Measurements from ENCODE around the gene CUL7.

CUL7 gene

GRCh38 chr6:43011207-43011606 lies 42.4 kb downstream of the CUL7 start:
- Histone ChIP-seq H3K36me3 (replicated peaks in 1 of 2; ENCODE audit: control insufficient read depth in 2 of 2, insufficient read depth in 2 of 2, low read length in 2 of 2) (peaks cover 52 to 72% of the 10 kb centered on the region in 2 donors), H3K4me2 (ENCODE audit: insufficient read depth, low read length, poor library complexity, severe bottlenecking) (no peak overlapping the region), H2BK15ac (ENCODE audit: low read length) (no peak overlapping the region), H3K18ac (ENCODE audit: low read length) (no peak overlapping the region), H4K8ac (ENCODE audit: low read depth, low read length) (no peak overlapping the region), H2BK5ac (ENCODE audit: low read length) (peak overlapping the region; percentile 27), H3K27ac (replicated peaks; ENCODE audit: low read length) (no peak overlapping the region), H3K4ac (ENCODE audit: low read length) (no peak overlapping the region), H3K27me3 (ENCODE audit: control insufficient read depth in 3 of 3, insufficient read depth in 3 of 3, low read depth in 1 of 3, low read length in 3 of 3) (no peaks in the 10 kb centered on the region), H3K14ac (ENCODE audit: low read length) (no peak overlapping the region), H3K23ac (ENCODE audit: low read depth, low read length, poor library complexity) (no peak overlapping the region), H2AK5ac (ENCODE audit: low read depth, low read length) (no peak overlapping the region), H2BK12ac (ENCODE audit: low read length) (no peak overlapping the region), H3K9me3 (replicated peaks in 1 of 2; ENCODE audit: control insufficient read depth in 2 of 2, insufficient read depth in 1 of 2, low read depth in 1 of 2, low read length in 2 of 2) (no peaks in the 10 kb centered on the region), H3K4me3 (ENCODE audit: low read length in 2 of 2) (no peak overlapping the region), H3K4me1 (ENCODE audit: control insufficient read depth in 2 of 2, insufficient read depth in 1 of 2, low read depth in 1 of 2, low read length in 2 of 2) (peaks cover 3 to 12% of the 10 kb centered on the region in 2 donors), H3K9ac (ENCODE audit: low read depth, low read length, poor library complexity) (no peak overlapping the region), H4K91ac (ENCODE audit: low read depth, low read length, poor library complexity) (no peak overlapping the region), H2BK120ac (ENCODE audit: low read depth, low read length) (no peak overlapping the region), H3K79me1 (ENCODE audit: low read depth, low read length) (peaks cover 13% of the 10 kb centered on the region), H2AFZ (ENCODE audit: low read length) (no peak overlapping the region)
- WGBS, 2 donors (ENCODE audit: extremely low coverage in 2 of 2, insufficient read length in 2 of 2, insufficient replicate concordance in 1 of 2): no CpG with 5 or more reads among the region's 6 CpGs
- no peak for DNase-seq (ENCODE audit: low spot score)

DNA sequence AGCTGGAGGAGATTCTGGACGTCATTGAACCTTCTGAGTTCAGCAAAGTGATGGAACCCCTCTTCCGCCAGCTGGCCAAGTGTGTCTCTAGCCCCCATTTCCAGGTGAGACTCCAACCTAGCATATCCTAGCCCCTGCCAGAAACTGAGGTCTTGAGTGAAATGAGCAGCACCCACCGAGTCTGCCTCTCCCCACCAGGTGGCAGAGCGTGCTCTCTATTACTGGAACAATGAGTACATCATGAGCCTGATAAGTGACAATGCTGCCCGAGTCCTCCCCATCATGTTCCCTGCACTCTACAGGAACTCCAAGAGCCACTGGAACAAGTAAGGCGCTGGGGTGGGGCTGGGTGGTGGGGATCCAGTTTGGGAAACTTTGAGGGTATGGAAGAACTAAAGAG lies 44.5 kb downstream of the CUL7 start:
- WGBS, 2 donors (ENCODE audit: extremely low coverage in 2 of 2, insufficient read length in 2 of 2, insufficient replicate concordance in 1 of 2): no CpG with 5 or more reads among the region's 6 CpGs
- H3K9ac ChIP-seq (ENCODE audit: low read depth, low read length, poor library complexity): no peak overlapping the region
- no peak overlapping the region for H3K14ac ChIP-seq (ENCODE audit: low read length)
- no peak overlapping the region for H2BK12ac ChIP-seq (ENCODE audit: low read length)
- peaks cover 6% of the 10 kb centered on the region for H3K79me1 ChIP-seq (ENCODE audit: low read depth, low read length)
- H2AFZ ChIP-seq (ENCODE audit: low read length): no peak overlapping the region
- no peak overlapping the region for H3K27ac ChIP-seq (replicated peaks; ENCODE audit: low read length)
- H2BK15ac ChIP-seq (ENCODE audit: low read length): no peak overlapping the region
- H3K27me3 ChIP-seq (ENCODE audit: control insufficient read depth in 3 of 3, insufficient read depth in 3 of 3, low read depth in 1 of 3, low read length in 3 of 3): no peaks in the 10 kb centered on the region
- H3K23ac ChIP-seq (ENCODE audit: low read depth, low read length, poor library complexity): no peak overlapping the region
- H3K4me2 ChIP-seq (ENCODE audit: insufficient read depth, low read length, poor library complexity, severe bottlenecking): no peak overlapping the region
- H2BK5ac ChIP-seq (ENCODE audit: low read length): no peak overlapping the region
- no peak overlapping the region for H2BK120ac ChIP-seq (ENCODE audit: low read depth, low read length)
- no peak overlapping the region for H4K8ac ChIP-seq (ENCODE audit: low read depth, low read length)
- H2AK5ac ChIP-seq (ENCODE audit: low read depth, low read length): no peak overlapping the region
- no peak overlapping the region for H3K4me3 ChIP-seq (ENCODE audit: low read length in 2 of 2)
- H3K9me3 ChIP-seq (replicated peaks in 1 of 2; ENCODE audit: control insufficient read depth in 2 of 2, insufficient read depth in 1 of 2, low read depth in 1 of 2, low read length in 2 of 2): no peaks in the 10 kb centered on the region
- H3K4ac ChIP-seq (ENCODE audit: low read length): no peak overlapping the region
- H3K4me1 ChIP-seq (ENCODE audit: control insufficient read depth in 2 of 2, insufficient read depth in 1 of 2, low read depth in 1 of 2, low read length in 2 of 2): peaks cover 3 to 10% of the 10 kb centered on the region in 2 donors
- H3K36me3 ChIP-seq (replicated peaks in 1 of 2; ENCODE audit: control insufficient read depth in 2 of 2, insufficient read depth in 2 of 2, low read length in 2 of 2): peaks cover 55 to 79% of the 10 kb centered on the region in 2 donors
- H3K18ac ChIP-seq (ENCODE audit: low read length): no peak overlapping the region
- DNase-seq (ENCODE audit: low spot score): no peak
- H4K91ac ChIP-seq (ENCODE audit: low read depth, low read length, poor library complexity): no peak overlapping the region

GRCh38 chr6:43007126-43007525 lies 46.5 kb downstream of the CUL7 start:
- Histone ChIP-seq H2BK12ac (ENCODE audit: low read length) (no peak overlapping the region), H3K4ac (ENCODE audit: low read length) (no peak overlapping the region), H3K18ac (ENCODE audit: low read length) (no peak overlapping the region), H2AFZ (ENCODE audit: low read length) (no peak overlapping the region), H3K23ac (ENCODE audit: low read depth, low read length, poor library complexity) (no peak overlapping the region), H3K4me1 (ENCODE audit: control insufficient read depth in 2 of 2, insufficient read depth in 1 of 2, low read depth in 1 of 2, low read length in 2 of 2) (no peaks in the 10 kb centered on the region), H3K27ac (replicated peaks; ENCODE audit: low read length) (no peak overlapping the region), H4K8ac (ENCODE audit: low read depth, low read length) (no peak overlapping the region), H3K14ac (ENCODE audit: low read length) (no peak overlapping the region), H3K79me1 (ENCODE audit: low read depth, low read length) (no peaks in the 10 kb centered on the region), H2BK120ac (ENCODE audit: low read depth, low read length) (no peak overlapping the region), H3K27me3 (ENCODE audit: control insufficient read depth in 3 of 3, insufficient read depth in 3 of 3, low read depth in 1 of 3, low read length in 3 of 3) (no peaks in the 10 kb centered on the region), H3K4me3 (ENCODE audit: low read length in 2 of 2) (no peak overlapping the region), H4K91ac (ENCODE audit: low read depth, low read length, poor library complexity) (no peak overlapping the region), H2AK5ac (ENCODE audit: low read depth, low read length) (no peak overlapping the region), H3K4me2 (ENCODE audit: insufficient read depth, low read length, poor library complexity, severe bottlenecking) (no peak overlapping the region), H3K36me3 (replicated peaks in 1 of 2; ENCODE audit: control insufficient read depth in 2 of 2, insufficient read depth in 2 of 2, low read length in 2 of 2) (peaks cover 50 to 76% of the 10 kb centered on the region in 2 donors), H3K9me3 (replicated peaks in 1 of 2; ENCODE audit: control insufficient read depth in 2 of 2, insufficient read depth in 1 of 2, low read depth in 1 of 2, low read length in 2 of 2) (no peaks in the 10 kb centered on the region), H2BK5ac (ENCODE audit: low read length) (no peak overlapping the region), H3K9ac (ENCODE audit: low read depth, low read length, poor library complexity) (no peak overlapping the region), H2BK15ac (ENCODE audit: low read length) (no peak overlapping the region)
- DNase-seq (ENCODE audit: low spot score): no peak
- WGBS, 2 donors (ENCODE audit: extremely low coverage in 2 of 2, insufficient read length in 2 of 2, insufficient replicate concordance in 1 of 2): no CpG with 5 or more reads among the region's 9 CpGs

DNA sequence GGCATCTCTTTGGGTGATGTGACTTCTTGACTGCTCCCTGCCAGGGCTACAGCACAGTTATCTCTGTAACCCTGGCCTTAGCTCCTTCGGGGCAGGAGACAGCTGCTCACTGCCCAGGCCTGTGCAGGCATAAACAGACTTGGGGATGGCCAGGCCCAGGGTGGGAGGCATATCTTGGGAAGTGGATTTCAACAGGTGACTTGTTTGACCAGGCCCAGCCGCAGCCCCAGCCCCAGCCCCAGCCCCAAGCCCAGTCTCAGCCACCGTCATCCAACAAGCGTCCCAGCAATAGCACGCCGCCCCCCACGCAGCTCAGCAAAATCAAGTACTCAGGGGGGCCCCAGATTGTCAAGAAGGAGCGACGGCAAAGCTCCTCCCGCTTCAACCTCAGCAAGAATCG lies 47.4 kb downstream of the CUL7 start:
- Histone ChIP-seq H2AFZ (ENCODE audit: low read length) (no peak overlapping the region), H4K91ac (ENCODE audit: low read depth, low read length, poor library complexity) (no peak overlapping the region), H3K23ac (ENCODE audit: low read depth, low read length, poor library complexity) (no peak overlapping the region), H3K9ac (ENCODE audit: low read depth, low read length, poor library complexity) (no peak overlapping the region), H3K4ac (ENCODE audit: low read length) (no peak overlapping the region), H3K18ac (ENCODE audit: low read length) (no peak overlapping the region), H3K4me2 (ENCODE audit: insufficient read depth, low read length, poor library complexity, severe bottlenecking) (no peak overlapping the region), H2BK12ac (ENCODE audit: low read length) (no peak overlapping the region), H3K27ac (replicated peaks; ENCODE audit: low read length) (no peak overlapping the region), H2BK120ac (ENCODE audit: low read depth, low read length) (no peak overlapping the region), H3K79me1 (ENCODE audit: low read depth, low read length) (no peaks in the 10 kb centered on the region), H2BK15ac (ENCODE audit: low read length) (no peak overlapping the region), H2AK5ac (ENCODE audit: low read depth, low read length) (no peak overlapping the region), H3K14ac (ENCODE audit: low read length) (no peak overlapping the region), H3K4me1 (ENCODE audit: control insufficient read depth in 2 of 2, insufficient read depth in 1 of 2, low read depth in 1 of 2, low read length in 2 of 2) (no peaks in the 10 kb centered on the region), H3K4me3 (ENCODE audit: low read length in 2 of 2) (no peak overlapping the region), H3K9me3 (replicated peaks in 1 of 2; ENCODE audit: control insufficient read depth in 2 of 2, insufficient read depth in 1 of 2, low read depth in 1 of 2, low read length in 2 of 2) (no peaks in the 10 kb centered on the region), H4K8ac (ENCODE audit: low read depth, low read length) (no peak overlapping the region), H3K27me3 (ENCODE audit: control insufficient read depth in 3 of 3, insufficient read depth in 3 of 3, low read depth in 1 of 3, low read length in 3 of 3) (no peaks in the 10 kb centered on the region), H3K36me3 (replicated peaks in 1 of 2; ENCODE audit: control insufficient read depth in 2 of 2, insufficient read depth in 2 of 2, low read length in 2 of 2) (peaks cover 43 to 71% of the 10 kb centered on the region in 2 donors), H2BK5ac (ENCODE audit: low read length) (no peak overlapping the region)
- no peak for DNase-seq (ENCODE audit: low spot score)
- no CpG with 5 or more reads among the region's 11 CpGs for WGBS, 2 donors (ENCODE audit: extremely low coverage in 2 of 2, insufficient read length in 2 of 2, insufficient replicate concordance in 1 of 2)

Data from neuronal stem cell (in vitro differentiated cells).